ENCODE results near the gene PSTPIP2. TPM values are rescaled to one million over a fixed set of nuclear protein-coding genes. Genes with fewer than 3 reads are reported as not detected.

PSTPIP2 gene
- total RNA-seq, 1 experiment from 2014 or later: 3.3 TPM

DNA sequence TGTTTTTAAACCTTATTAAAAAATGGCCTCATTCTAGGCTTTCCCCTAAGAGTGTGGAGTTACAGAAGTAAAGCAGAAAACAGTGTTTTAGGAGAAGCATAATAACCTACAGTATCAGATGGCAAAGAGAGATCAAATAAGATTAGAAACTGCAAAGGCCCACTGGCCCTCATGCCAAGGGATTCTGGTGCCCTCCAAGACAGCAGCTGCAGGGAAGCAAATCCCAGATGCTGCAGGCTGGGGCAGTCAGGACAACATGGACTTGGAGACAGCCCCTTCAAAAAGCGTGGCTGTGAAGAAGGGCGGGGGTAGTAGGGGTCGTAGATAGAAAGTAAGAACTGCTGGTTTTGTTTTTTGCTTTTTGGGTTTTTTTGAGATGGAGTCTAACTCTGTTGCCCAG lies 76.6 kb downstream of the PSTPIP2 start:
- Histone ChIP-seq H4K20me1 (ENCODE audit: control insufficient read depth, insufficient read depth, insufficient read length) (no peaks in the 10 kb centered on the region), H3K4me1 (ENCODE audit: insufficient read depth, low read length) (no peaks in the 10 kb centered on the region; the same call in 1 of the 2 replicates), H3T11ph (ENCODE audit: low read length) (no peak overlapping the region), H3K4ac (ENCODE audit: low read depth, low read length) (no peak overlapping the region), H4K91ac (ENCODE audit: insufficient read length, low read depth, low read length) (no peak overlapping the region), H3K9ac (ENCODE audit: extremely low read depth, insufficient read length, low read length) (no peak overlapping the region), H2BK5ac (ENCODE audit: insufficient read length, low read length) (no peak overlapping the region), H3K79me1 (ENCODE audit: insufficient read depth, low read depth, low read length, poor library complexity, severe bottlenecking) (no peaks in the 10 kb centered on the region), H2BK120ac (ENCODE audit: low read depth, low read length, poor library complexity, severe bottlenecking) (no peak overlapping the region), H3K9me3 (ENCODE audit: control insufficient read depth, low read depth, low read length) (no peaks in the 10 kb centered on the region), H3K79me2 (ENCODE audit: insufficient read depth, low read length) (no peaks in the 10 kb centered on the region), H3K27ac (ENCODE audit: insufficient read length, low read depth, low read length) (no peak overlapping the region), H3K23ac (ENCODE audit: insufficient read length, low read depth, low read length) (no peak overlapping the region), H3K56ac (ENCODE audit: insufficient read length, low read depth, low read length) (no peak overlapping the region), H4K8ac (replicated peaks; ENCODE audit: insufficient read length, low read depth, low read length) (no peak overlapping the region), H2AK5ac (ENCODE audit: insufficient read length, low read length) (no peak overlapping the region), H3K4me2 (ENCODE audit: insufficient read depth, insufficient read length, low read length) (no peak overlapping the region), H4K5ac (ENCODE audit: insufficient read length, low read depth, low read length) (no peak overlapping the region), H2BK12ac (ENCODE audit: insufficient read length, low read depth, low read length) (no peak overlapping the region), H2BK20ac (ENCODE audit: low read depth, low read length, poor library complexity, severe bottlenecking) (no peak overlapping the region), H3K27me3 (ENCODE audit: insufficient read depth, low read length) (no peaks in the 10 kb centered on the region), H3K23me2 (ENCODE audit: insufficient read length, low read depth, low read length, poor library complexity, severe bottlenecking) (no peaks in the 10 kb centered on the region), H3K14ac (ENCODE audit: insufficient read depth, low read length) (no peak overlapping the region), H3K18ac (ENCODE audit: insufficient read length, low read depth, low read length) (no peak overlapping the region), H2BK15ac (ENCODE audit: low read depth, low read length) (no peak overlapping the region), H2AFZ (ENCODE audit: low read length) (no peak overlapping the region)
- no peak for DNase-seq
- Mint-ChIP-seq H3K27ac (no peak overlapping the region; a peak in 1 of 7 replicates), H3K27me3 (ENCODE audit: low read depth) (no peaks in the 10 kb centered on the region), H3K9me3 (no peaks in the 10 kb centered on the region), H3K36me3 (ENCODE audit: insufficient read depth in 1 of 3, low read depth in 3 of 3) (no peaks in the 10 kb centered on the region), H3K4me1 (peaks cover 14% of the 10 kb centered on the region in 2 experiments; a peak in 3 of 4 replicates), H3K4me3 (no peak overlapping the region)
- no CpG with 5 or more reads among the region's 3 CpGs for WGBS (ENCODE audit: extremely low coverage, insufficient read length, low lambda C conversion rate)
- TF ChIP-seq, protein P1, sequence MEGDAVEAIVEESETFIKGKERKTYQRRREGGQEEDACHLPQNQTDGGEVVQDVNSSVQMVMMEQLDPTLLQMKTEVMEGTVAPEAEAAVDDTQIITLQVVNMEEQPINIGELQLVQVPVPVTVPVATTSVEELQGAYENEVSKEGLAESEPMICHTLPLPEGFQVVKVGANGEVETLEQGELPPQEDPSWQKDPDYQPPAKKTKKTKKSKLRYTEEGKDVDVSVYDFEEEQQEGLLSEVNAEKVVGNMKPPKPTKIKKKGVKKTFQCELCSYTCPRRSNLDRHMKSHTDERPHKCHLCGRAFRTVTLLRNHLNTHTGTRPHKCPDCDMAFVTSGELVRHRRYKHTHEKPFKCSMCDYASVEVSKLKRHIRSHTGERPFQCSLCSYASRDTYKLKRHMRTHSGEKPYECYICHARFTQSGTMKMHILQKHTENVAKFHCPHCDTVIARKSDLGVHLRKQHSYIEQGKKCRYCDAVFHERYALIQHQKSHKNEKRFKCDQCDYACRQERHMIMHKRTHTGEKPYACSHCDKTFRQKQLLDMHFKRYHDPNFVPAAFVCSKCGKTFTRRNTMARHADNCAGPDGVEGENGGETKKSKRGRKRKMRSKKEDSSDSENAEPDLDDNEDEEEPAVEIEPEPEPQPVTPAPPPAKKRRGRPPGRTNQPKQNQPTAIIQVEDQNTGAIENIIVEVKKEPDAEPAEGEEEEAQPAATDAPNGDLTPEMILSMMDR (conservative IDR thresholded peaks at IDR 0.05): no peak
